GM23248 (cell line): Measurements from ENCODE around the gene CRCP. TPM values are rescaled to one million over a fixed set of nuclear protein-coding genes. Genes with fewer than 3 reads are reported as not detected.
"Not testable (repeated sequence)": the region's sequence is repeated elsewhere in the genome, so short reads cannot be mapped to it uniquely, and the experiment has no call there.

Experiments used
- DNase-seq: peaks from one replicate; pipeline ENCODE4 v3.0.0-alpha.2; 2015
- H2AFZ ChIP-seq: fragments of 200-600 bp; sonication (generic); 2 replicates; pipeline ENCODE4 v1.6.1; 2016; ENCODE audit warnings: antibody characterized with exemption
- H3F3A ChIP-seq: fragments of 200-600 bp; sonication (generic); 2 replicates; pipeline ENCODE4 v1.6.1; 2016; ENCODE audit warnings: mild to moderate bottlenecking, antibody characterized with exemption, mixed run types; ENCODE audit not compliant: insufficient read depth
- H3K27ac ChIP-seq: fragments of 200-600 bp; sonication (generic); 2 replicates; pipeline ENCODE4 v1.5.1; 2016; ENCODE audit warnings: mild to moderate bottlenecking
- H3K27me3 ChIP-seq: fragments of 200-600 bp; sonication (generic); replicated peaks from 2 replicates; pipeline ENCODE4 v1.6.1; 2016; ENCODE audit warnings: mild to moderate bottlenecking; ENCODE audit not compliant: insufficient read depth
- H3K36me3 ChIP-seq: fragments of 200-600 bp; sonication (generic); 2 replicates; pipeline ENCODE4 v1.6.1; 2016; ENCODE audit warnings: low read depth, mild to moderate bottlenecking
- H3K4me1 ChIP-seq: fragments of 200-600 bp; sonication (generic); 2 replicates; pipeline ENCODE4 v1.6.1; 2016; ENCODE audit warnings: mild to moderate bottlenecking; ENCODE audit not compliant: insufficient read depth
- H3K4me2 ChIP-seq: fragments of 200-600 bp; sonication (generic); one replicate; pipeline ENCODE4 v1.6.1; 2016; ENCODE audit warnings: mild to moderate bottlenecking; ENCODE audit not compliant: unreplicated experiment
- H3K4me3 ChIP-seq: fragments of 200-600 bp; sonication (generic); 2 replicates; pipeline ENCODE4 v1.5.1; 2016; ENCODE audit warnings: mild to moderate bottlenecking
- H3K79me2 ChIP-seq: fragments of 200-600 bp; sonication (generic); 2 replicates; pipeline ENCODE4 v1.6.1; 2016; ENCODE audit warnings: mild to moderate bottlenecking; ENCODE audit not compliant: insufficient read depth
- H3K9ac ChIP-seq: fragments of 200-600 bp; sonication (generic); 2 replicates; pipeline ENCODE4 v1.6.1; 2016; ENCODE audit warnings: mild to moderate bottlenecking
- H3K9me2 ChIP-seq: fragments of 200-600 bp; sonication (generic); 2 replicates; pipeline ENCODE4 v1.6.1; 2016; ENCODE audit warnings: mixed run types, mild to moderate bottlenecking, moderate library complexity; ENCODE audit not compliant: insufficient read depth
- H3K9me3 ChIP-seq: fragments of 200-600 bp; sonication (generic); one replicate; pipeline ENCODE4 v1.6.1; 2017; ENCODE audit warnings: low read depth
- H4K20me1 ChIP-seq: fragments of 200-600 bp; sonication (generic); 2 replicates; pipeline ENCODE4 v1.6.0; 2016; ENCODE audit not compliant: insufficient read depth
- EZH2 ChIP-seq: fragments of 200-600 bp; sonication (generic); IDR thresholded peaks from 2 replicates; pipeline ENCODE4 v1.6.1; 2018; ENCODE audit warnings: antibody characterized with exemption, mild to moderate bottlenecking; ENCODE audit not compliant: insufficient read depth, poor library complexity, severe bottlenecking
- EZH2phosphoT487 ChIP-seq: fragments of 200-600 bp; sonication (generic); IDR thresholded peaks from 2 replicates; pipeline ENCODE4 v1.6.1; 2018; ENCODE audit warnings: antibody characterized with exemption, moderate library complexity, mild to moderate bottlenecking, low read depth; ENCODE audit not compliant: insufficient read depth
- WGBS, 2 experiments: methylation state at CpG; one replicate each; pipeline ENCODE4 v1.1.6; 2015 to 2017; ENCODE audit warnings: low lambda C conversion rate in 2 of 2, low coverage in 1 of 2; ENCODE audit errors: missing lambda C conversion rate in 2 of 2; 5-methylcytosine and 5-hydroxymethylcytosine counted together
- in situ Hi-C: fragments of 300-500 bp; cut with MboI; formaldehyde crosslinking; loops from 2 replicates; pipeline ENCODE4 v1.15.0; 2020
- polyA plus RNA-seq: library from polyadenylated mRNA; unstranded; fragments of >200 nt; fragmentation: Nextera tagmentation; extraction: Ambion mirVana; gene quantifications from 2 replicates; pipeline ENCODE4 v1.2.1, GENCODE V29; 2016
- total RNA-seq: library from RNA; depleted of rRNA; stranded (reverse); fragments of >200 nt; shearing (Covaris generic); gene quantifications from 2 replicates; pipeline ENCODE4 v1.2.3, GENCODE V29; 2014; rRNA removed

CRCP gene
- total RNA-seq, result 28.6 and 39.5 TPM in 2 replicates
- 31.3 and 35.4 TPM in 2 replicates for polyA plus RNA-seq

DNA sequence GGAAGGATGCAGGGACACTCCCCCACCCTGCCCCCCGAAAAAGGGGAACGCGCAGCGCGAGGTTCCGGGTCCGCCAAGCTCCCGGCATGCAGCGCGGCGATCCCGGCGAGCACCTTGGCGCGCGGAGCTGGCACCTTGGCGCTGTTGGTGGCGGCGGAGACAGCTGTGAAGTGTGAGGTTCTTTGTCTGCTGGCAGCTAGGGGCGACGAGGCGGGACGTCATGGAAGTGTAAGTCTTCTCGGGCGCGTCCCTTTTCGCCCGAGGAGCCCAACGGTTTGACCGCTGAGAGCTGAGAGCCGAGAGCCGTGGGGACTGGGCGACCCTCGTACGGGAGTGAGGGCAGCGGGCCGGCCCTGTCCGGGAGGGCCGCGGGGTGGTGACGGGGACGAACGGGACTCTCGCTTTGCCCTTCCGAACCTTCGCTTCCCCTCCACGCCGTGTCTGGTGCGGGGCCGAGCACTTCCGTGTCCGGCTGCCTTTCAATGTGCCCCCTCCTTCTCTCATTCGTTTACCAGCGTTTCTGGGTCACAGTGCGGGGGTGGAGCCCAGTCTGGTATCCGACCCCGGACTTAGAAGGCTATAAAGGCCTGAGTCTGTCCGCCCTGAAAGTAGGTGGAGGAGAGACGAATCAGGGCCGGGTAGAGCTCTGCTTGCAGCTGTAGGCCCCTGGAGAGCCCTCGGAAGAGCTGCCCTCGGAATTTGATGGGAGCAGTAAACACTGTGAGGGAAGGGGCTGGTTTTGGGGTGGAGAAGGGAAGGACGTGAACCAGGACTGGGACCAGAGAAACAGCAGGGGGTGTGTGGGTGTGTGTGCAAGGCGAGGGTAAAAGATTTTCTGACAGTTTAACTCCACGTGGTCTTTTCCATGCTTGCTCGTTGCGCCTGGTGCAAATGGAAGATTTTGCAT, at the start of gene CRCP:
Gene CRCP, plus strand, starts transcription at position 105 of the 907 bp plus-strand sequence. Its CDS starts 116 bp downstream, at position 221.
- peak; percentile 85 for DNase-seq
- peak within 1 kb of the TSS; percentile 90 for H3K4me2 ChIP-seq
- H2AFZ ChIP-seq, result peak within 1 kb of the TSS; percentile 79
- peak within 1 kb of the TSS; percentile 90 for H3K27ac ChIP-seq
- peak within 1 kb of the TSS; percentile 90 for H3K9ac ChIP-seq
- H3K9me3 ChIP-seq, result no peaks in the 10 kb centered on the region
- H4K20me1 ChIP-seq, result no peaks in the 10 kb centered on the region
- in situ Hi-C loops, result no loop called here
- 1 to 2% methylated on average over 60 to 64 of the region's 67 CpGs for WGBS, 2 experiments
- H3K79me2 ChIP-seq, result peaks cover 62% of the 10 kb centered on the region
- peaks cover 66% of the 10 kb centered on the region for H3K4me1 ChIP-seq
- H3K27me3 ChIP-seq, result no peaks in the 10 kb centered on the region
- TF ChIP-seq EZH2, result no peak
- TF ChIP-seq EZH2phosphoT487, result no peak
- H3K36me3 ChIP-seq, result peaks cover 6% of the 10 kb centered on the region; the same call in 1 of the 2 replicates
- H3K9me2 ChIP-seq, result no peaks in the 10 kb centered on the region
- H3K4me3 ChIP-seq, result peak within 1 kb of the TSS; percentile 88
- peaks cover 35% of the 10 kb centered on the region for H3F3A ChIP-seq

GRCh38 chr7:66069732-66070131, 44.9 kb upstream of the CRCP start:
- Histone ChIP-seq H3K9ac (no peak overlapping the region), H3K27me3 (no peaks in the 10 kb centered on the region), H3F3A (no peaks in the 10 kb centered on the region), H3K4me2 (peak overlapping the region; percentile 4), H3K9me3 (no peaks in the 10 kb centered on the region), H3K27ac (no peak overlapping the region), H3K79me2 (no peaks in the 10 kb centered on the region), H3K4me3 (no peak overlapping the region), H4K20me1 (no peaks in the 10 kb centered on the region), H3K4me1 (peaks cover 11% of the 10 kb centered on the region), H2AFZ (no peak overlapping the region), H3K9me2 (no peaks in the 10 kb centered on the region), H3K36me3 (no peaks in the 10 kb centered on the region)
- WGBS, 2 experiments, result 84 to 89% methylated on average over 4 of the region's 4 CpGs
- DNase-seq, result peak; percentile 45
- in situ Hi-C loops, result no loop called here
- TF ChIP-seq EZH2phosphoT487 (no peak), EZH2 (no peak)

GRCh38 chr7:66070222-66070621, 44.4 kb upstream of the CRCP start:
- Histone ChIP-seq H3K79me2 (no peaks in the 10 kb centered on the region), H3K4me3 (no peak overlapping the region), H2AFZ (no peak overlapping the region), H3K4me2 (peak overlapping the region; percentile 4), H3K9ac (no peak overlapping the region), H4K20me1 (no peaks in the 10 kb centered on the region), H3K36me3 (no peaks in the 10 kb centered on the region), H3F3A (no peaks in the 10 kb centered on the region), H3K27ac (no peak overlapping the region), H3K27me3 (no peaks in the 10 kb centered on the region), H3K9me2 (no peaks in the 10 kb centered on the region), H3K4me1 (peaks cover 11% of the 10 kb centered on the region), H3K9me3 (no peaks in the 10 kb centered on the region)
- in situ Hi-C loops, result no loop called here
- WGBS, 2 experiments, result 97 to 100% methylated on average over 1 of the region's 1 CpG
- peak; percentile 21 for DNase-seq
- no peak for TF ChIP-seq EZH2
- TF ChIP-seq EZH2phosphoT487, result no peak

DNA sequence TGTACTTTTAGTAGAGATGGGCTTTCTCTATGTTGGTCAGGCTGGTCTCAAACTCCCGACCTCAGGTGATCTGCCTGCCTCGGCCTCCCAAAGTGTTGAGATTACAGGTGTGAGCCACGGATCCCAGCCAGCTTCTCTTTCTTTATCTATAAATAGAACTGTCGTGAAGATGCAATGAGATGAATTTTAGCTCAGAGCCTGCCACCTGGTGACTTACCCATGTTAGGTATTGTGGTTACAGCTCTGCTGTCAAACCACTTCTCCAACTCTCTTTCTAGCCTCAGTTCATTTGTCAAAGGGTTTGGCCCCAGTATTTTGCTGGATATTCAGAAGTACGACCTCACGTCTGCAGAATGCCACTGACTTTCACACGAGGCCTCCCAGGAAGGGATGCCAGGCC, 42.4 kb upstream of the CRCP start:
- H4K20me1 ChIP-seq, in situ Hi-C loops, H2AFZ ChIP-seq, H3K4me3 ChIP-seq, H3K9ac ChIP-seq, H3K4me2 ChIP-seq, H3K36me3 ChIP-seq, H3F3A ChIP-seq, DNase-seq, H3K9me3 ChIP-seq, H3K27ac ChIP-seq, H3K27me3 ChIP-seq, H3K9me2 ChIP-seq: not testable (repeated sequence)
- 77 to 78% methylated on average over 7 of the region's 7 CpGs for WGBS, 2 experiments
- H3K79me2 ChIP-seq, result peaks cover 15% of the 10 kb centered on the region
- H3K4me1 ChIP-seq, result peaks cover 20% of the 10 kb centered on the region
